BLaER1 treated with 17β-estradiol and CSF1 and Interleukin-3, amounts not matched to agents 10 nM and 100 nM (cell line): Measurements from ENCODE around the gene C15orf62.

Experiments
- H3K27ac ChIP-seq, 11 experiments: shearing (Covaris generic); formaldehyde crosslinking; 2 replicates each; pipeline ENCODE4 v1.8.1; 2022
- H3K27me3 ChIP-seq, 11 experiments: shearing (Covaris generic); formaldehyde crosslinking; 2 replicates each; pipeline ENCODE4 v1.8.1; 2022
- H3K36me3 ChIP-seq, 11 experiments: shearing (Covaris generic); formaldehyde crosslinking; 2 replicates each; pipeline ENCODE4 v1.8.1; 2022
- H3K4me1 ChIP-seq, 10 experiments: shearing (Covaris generic); formaldehyde crosslinking; 2 replicates each; pipeline ENCODE4 v1.8.1; 2022
- H3K4me2 ChIP-seq, 11 experiments: shearing (Covaris generic); formaldehyde crosslinking; 2 replicates each; pipeline ENCODE4 v1.8.1; 2022
- H3K4me3 ChIP-seq, 10 experiments: shearing (Covaris generic); formaldehyde crosslinking; 2 replicates each; pipeline ENCODE4 v1.8.1; 2022
- H3K9ac ChIP-seq, 11 experiments: shearing (Covaris generic); formaldehyde crosslinking; 2 replicates each; pipeline ENCODE4 v1.8.1; 2022
- H3K9me3 ChIP-seq, 11 experiments: shearing (Covaris generic); formaldehyde crosslinking; replicated peaks in 1 of 11; 2 replicates each; pipeline ENCODE4 v1.8.1; 2022
- H4K20me1 ChIP-seq, 11 experiments: shearing (Covaris generic); formaldehyde crosslinking; 2 replicates each; pipeline ENCODE4 v1.8.1; 2022
- Cebpa-rat ChIP-seq, 11 experiments: shearing (Covaris generic); IDR thresholded peaks; 2 replicates each; pipeline ENCODE4 v1.8.1; 2022

The C15orf62 gene

DNA sequence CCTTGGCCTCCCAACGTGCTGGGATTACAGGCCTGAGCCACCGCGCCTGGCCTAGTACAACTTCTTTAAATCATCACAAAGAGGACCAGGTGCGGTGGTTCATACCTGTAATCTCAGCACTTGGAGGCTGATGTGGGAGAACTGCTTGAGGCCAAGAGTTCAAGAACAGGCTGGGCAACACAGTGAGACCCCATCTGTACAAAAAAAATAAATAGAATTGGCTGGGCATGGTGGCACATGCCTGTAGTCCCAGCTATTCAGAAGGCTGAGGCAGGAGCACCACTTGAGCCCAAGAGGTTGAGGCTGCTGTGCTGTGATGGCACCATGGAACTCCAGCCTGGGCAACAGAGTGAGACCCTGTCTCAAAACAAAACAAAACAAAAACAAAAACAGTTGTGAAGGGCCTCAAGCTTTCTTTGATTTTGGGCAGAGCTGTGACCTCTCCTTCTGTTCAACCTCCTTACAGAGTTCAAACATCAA, 20.6 kb upstream of the C15orf62 start:
- Histone ChIP-seq H3K4me2 (no peak overlapping the region), H3K9ac (no peak overlapping the region), H4K20me1 (peaks cover 0 to 62% (median 30%) of the 10 kb centered on the region in 11 experiments; a peak in 15 of 22 replicates), H3K4me1 (peaks cover 33 to 52% (median 47%) of the 10 kb centered on the region in 10 experiments), H3K4me3 (no peak overlapping the region), H3K27ac (no peak overlapping the region), H3K36me3 (peaks cover 42 to 88% (median 67%) of the 10 kb centered on the region in 11 experiments), H3K27me3 (no peaks in the 10 kb centered on the region), H3K9me3 (no peaks in the 10 kb centered on the region)
- TF ChIP-seq Cebpa-rat (IDR thresholded peaks at IDR 0.05), result no peak

DNA sequence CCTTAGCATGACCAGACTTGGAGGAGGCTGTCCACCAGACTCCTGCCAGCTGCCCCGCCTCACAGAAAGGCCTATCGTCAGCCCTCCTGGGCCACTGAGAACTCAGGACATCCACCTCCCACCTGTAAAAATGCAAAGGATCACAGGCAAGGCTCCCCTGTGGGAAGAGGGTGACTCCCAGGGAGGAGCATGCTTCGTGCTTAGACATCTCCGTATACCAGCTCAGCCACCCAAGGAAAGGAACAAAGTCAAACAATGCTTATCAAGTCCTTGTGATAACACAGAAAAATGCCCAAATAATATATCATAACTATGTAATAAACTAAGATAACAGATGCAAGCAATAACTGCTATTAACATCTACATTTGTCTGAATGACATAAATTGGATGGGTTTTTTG, 18.9 kb upstream of the C15orf62 start:
- Histone ChIP-seq H3K4me3 (no peak overlapping the region), H3K9ac (peak overlapping the region in 2 of 11 experiments; percentile 18 to 47; a peak in 1 of 22 replicates), H3K36me3 (peaks cover 42 to 71% (median 57%) of the 10 kb centered on the region in 11 experiments)

DNA sequence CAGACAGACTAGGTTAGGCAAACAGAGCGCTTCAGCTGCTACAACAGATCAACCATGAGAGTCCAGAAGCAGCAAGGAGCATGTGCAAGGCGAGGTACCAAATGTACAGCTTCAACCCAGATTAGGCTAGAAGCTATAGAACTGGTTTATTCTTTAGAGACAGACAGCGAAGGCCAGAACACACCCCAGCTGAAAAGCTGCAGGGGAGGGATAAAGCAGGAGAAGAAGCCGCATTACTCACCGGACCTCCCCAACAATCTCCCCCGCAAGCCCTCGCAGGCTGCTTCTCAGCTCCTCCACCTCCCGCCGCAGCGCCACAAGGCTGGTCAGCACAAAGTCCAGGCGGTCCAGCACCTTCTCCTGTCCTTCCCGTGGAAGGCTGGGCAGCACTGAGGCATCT, 18.0 kb upstream of the C15orf62 start:
- Histone ChIP-seq H3K27ac (no peak overlapping the region), H3K27me3 (no peaks in the 10 kb centered on the region), H3K36me3 (peaks cover 42 to 68% (median 57%) of the 10 kb centered on the region in 11 experiments), H4K20me1 (peaks cover 0 to 42% (median 13%) of the 10 kb centered on the region in 11 experiments; a peak in 15 of 22 replicates), H3K9me3 (no peaks in the 10 kb centered on the region), H3K4me1 (peaks cover 27 to 42% (median 39%) of the 10 kb centered on the region in 10 experiments), H3K4me3 (no peak overlapping the region), H3K4me2 (no peak overlapping the region), H3K9ac (peak overlapping the region in 4 of 11 experiments; percentile 25 to 92 (median 62); a peak in 6 of 22 replicates)
- no peak for TF ChIP-seq Cebpa-rat (IDR thresholded peaks at IDR 0.05)

More for the DNA sequence above, 18.9 kb upstream of the C15orf62 start:
- TF ChIP-seq Cebpa-rat (IDR thresholded peaks at IDR 0.05), result no peak
- Histone ChIP-seq H4K20me1 (peaks cover 0 to 48% (median 19%) of the 10 kb centered on the region in 11 experiments; a peak in 15 of 22 replicates), H3K9me3 (no peaks in the 10 kb centered on the region), H3K4me1 (peaks cover 29 to 44% (median 41%) of the 10 kb centered on the region in 10 experiments), H3K27me3 (no peaks in the 10 kb centered on the region), H3K27ac (no peak overlapping the region), H3K4me2 (no peak overlapping the region)

DNA sequence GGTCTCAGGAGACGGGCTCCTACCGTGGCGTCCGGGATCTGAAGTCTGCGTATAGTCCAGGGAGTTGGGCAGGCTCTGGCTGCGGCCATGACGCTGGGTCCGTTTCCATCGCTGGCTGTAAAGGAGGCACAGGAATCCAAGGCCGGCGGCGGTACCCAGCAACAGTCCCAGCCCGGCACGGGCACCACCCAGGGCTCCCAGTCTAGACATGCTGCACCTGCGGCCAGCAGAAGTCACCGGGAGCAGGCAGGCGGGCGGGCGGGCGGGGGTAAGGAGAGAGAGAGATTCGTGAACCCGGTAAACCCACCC, 15.3 kb upstream of the C15orf62 start:
- no peak for TF ChIP-seq Cebpa-rat (IDR thresholded peaks at IDR 0.05)
- H3K4me1 ChIP-seq, result peaks cover 16 to 49% (median 40%) of the 10 kb centered on the region in 10 experiments
- peak overlapping the region; percentile 82 to 93 (median 87) for H3K9ac ChIP-seq
- H3K27ac ChIP-seq, result peak overlapping the region; percentile 21 to 95 (median 90); a peak in 21 of 22 replicates
- peak overlapping the region; percentile 75 to 98 (median 95) for H3K4me2 ChIP-seq
- H3K9me3 ChIP-seq, result no peaks in the 10 kb centered on the region
- peaks cover 24 to 40% (median 35%) of the 10 kb centered on the region in 11 experiments for H3K36me3 ChIP-seq
- H3K27me3 ChIP-seq, result no peaks in the 10 kb centered on the region
- H3K4me3 ChIP-seq, result peak overlapping the region; percentile 79 to 99 (median 96)
- peaks cover 0 to 26% (median 0%) of the 10 kb centered on the region in 11 experiments; a peak in 7 of 22 replicates for H4K20me1 ChIP-seq

DNA sequence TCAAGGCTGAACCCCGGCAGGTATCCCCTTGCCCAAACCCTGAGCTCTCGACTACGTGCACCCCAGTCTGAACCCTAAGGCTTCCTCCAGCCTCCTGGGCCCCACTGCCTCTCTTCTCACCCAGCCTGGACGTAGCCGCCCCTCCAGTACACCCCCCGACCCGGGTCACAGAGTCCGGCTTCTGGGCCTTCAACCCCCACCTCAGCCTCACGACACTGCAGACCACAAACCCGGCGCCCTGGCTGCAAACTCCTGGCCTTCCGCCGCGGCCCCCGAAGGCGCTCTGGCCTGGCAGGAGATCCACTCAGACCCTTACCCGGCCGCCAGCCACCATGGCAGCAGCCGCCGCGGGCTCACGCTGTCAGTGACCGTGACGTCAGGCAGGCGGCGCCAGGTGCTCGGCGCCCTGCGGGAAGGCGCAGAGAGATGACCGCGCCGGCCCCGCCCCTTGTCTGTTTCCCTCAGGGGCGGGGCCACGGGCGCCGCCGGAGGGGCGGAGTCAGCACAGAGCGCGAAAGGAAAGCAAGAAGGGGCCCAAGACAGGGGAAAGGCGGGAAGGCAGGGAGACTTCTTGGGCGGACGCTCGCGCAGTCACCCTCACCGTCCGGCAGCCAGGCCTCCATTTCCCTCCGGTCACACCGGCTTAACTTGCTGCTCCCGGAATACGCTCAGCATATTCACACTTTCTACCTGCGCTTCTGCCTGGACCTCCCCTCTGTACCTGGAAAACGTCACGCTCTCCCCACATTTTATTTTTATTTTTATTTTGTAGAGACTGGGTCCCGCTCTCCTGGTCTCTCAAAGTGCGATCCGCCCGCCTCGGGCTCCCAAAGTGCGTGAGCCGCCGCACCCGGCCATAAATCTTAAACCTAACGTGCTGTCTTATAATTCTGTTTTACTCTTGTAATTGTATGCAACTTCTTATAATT, 14.6 kb upstream of the C15orf62 start, which contains the start of gene RMDN3:
Gene RMDN3, minus strand, starts transcription at position 372 of the 929 bp plus-strand sequence. CDS start 471 bp downstream, outside the sequence.
- Histone ChIP-seq H3K4me3 (peak within 1 kb of the TSS; percentile 79 to 99 (median 96)), H3K9me3 (no peaks in the 10 kb centered on the region), H3K27me3 (no peaks in the 10 kb centered on the region), H3K36me3 (peaks cover 19 to 35% (median 29%) of the 10 kb centered on the region in 11 experiments), H3K27ac (peak within 1 kb of the TSS; percentile 63 to 95 (median 90); a peak in 21 of 22 replicates), H3K9ac (peak within 1 kb of the TSS; percentile 82 to 93 (median 87)), H3K4me2 (peak within 1 kb of the TSS; percentile 75 to 98 (median 95)), H3K4me1 (peaks cover 16 to 53% (median 40%) of the 10 kb centered on the region in 10 experiments), H4K20me1 (peaks cover 0 to 26% (median 0%) of the 10 kb centered on the region in 11 experiments; a peak in 7 of 22 replicates)
- TF ChIP-seq Cebpa-rat (IDR thresholded peaks at IDR 0.05), result no peak

DNA sequence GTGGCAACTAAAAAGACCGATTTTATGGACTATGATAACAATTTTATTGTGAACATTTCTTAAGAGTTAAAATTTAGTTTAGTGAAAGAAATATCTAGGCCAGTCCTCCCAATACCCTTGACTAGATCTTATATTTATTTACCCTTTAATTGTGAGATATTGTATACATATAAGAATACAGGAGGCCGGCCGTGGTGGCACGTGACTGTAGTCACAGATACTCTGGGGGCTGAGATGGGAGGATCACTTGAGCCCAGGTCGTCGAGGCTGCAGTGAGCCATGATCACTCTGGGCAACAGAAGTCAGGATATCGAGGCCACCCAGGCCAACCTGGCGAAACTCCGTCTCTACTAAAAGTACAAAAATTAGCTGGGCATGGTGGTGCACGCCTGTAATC, 14.0 kb upstream of the C15orf62 start:
- H3K4me1 ChIP-seq, result peaks cover 16 to 56% (median 40%) of the 10 kb centered on the region in 10 experiments
- peak overlapping the region; percentile 75 to 98 (median 92) for H3K4me2 ChIP-seq
- no peaks in the 10 kb centered on the region for H3K27me3 ChIP-seq
- peak overlapping the region; percentile 82 to 93 (median 87) for H3K9ac ChIP-seq
- no peaks in the 10 kb centered on the region for H3K9me3 ChIP-seq
- H3K36me3 ChIP-seq, result peaks cover 14 to 28% (median 23%) of the 10 kb centered on the region in 11 experiments
- peak overlapping the region; percentile 79 to 99 (median 96) for H3K4me3 ChIP-seq
- no peak for TF ChIP-seq Cebpa-rat (IDR thresholded peaks at IDR 0.05)
- peak overlapping the region; percentile 63 to 95 (median 90); a peak in 21 of 22 replicates for H3K27ac ChIP-seq
- peaks cover 0 to 24% (median 0%) of the 10 kb centered on the region in 11 experiments; a peak in 7 of 22 replicates for H4K20me1 ChIP-seq

DNA sequence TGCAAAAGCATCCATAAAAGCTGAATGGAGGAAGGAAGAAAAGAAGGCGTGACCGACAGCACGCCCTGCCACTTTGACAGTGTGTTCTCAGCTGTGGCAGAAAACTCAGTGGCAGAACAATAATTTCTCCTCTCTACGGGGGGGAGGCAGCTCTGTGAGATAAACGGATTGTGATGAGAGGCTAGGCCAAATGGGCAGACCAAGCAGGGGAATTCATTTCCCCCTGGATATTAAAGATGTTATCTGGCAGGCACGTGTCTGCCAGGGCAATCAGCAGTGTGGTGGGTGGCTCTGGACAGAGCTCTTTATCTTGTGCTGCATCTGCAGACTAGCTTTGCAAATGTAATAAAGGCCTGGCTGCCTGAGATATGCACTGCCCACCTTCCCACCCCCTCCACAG, 12.8 kb upstream of the C15orf62 start:
- Histone ChIP-seq H3K9me3 (no peaks in the 10 kb centered on the region), H3K4me2 (peak overlapping the region in 9 of 11 experiments; percentile 2 to 48 (median 19); a peak in 11 of 22 replicates), H3K27ac (peak overlapping the region in 2 of 11 experiments; percentile 12 to 24; a peak in 2 of 22 replicates), H3K4me3 (no peak overlapping the region), H4K20me1 (peaks cover 0 to 17% (median 0%) of the 10 kb centered on the region in 11 experiments; a peak in 6 of 22 replicates), H3K36me3 (peaks cover 3 to 17% (median 11%) of the 10 kb centered on the region in 11 experiments; a peak in 21 of 22 replicates), H3K27me3 (no peaks in the 10 kb centered on the region), H3K9ac (peak overlapping the region in 4 of 11 experiments; percentile 7 to 57 (median 28); a peak in 3 of 22 replicates), H3K4me1 (peaks cover 16 to 56% (median 40%) of the 10 kb centered on the region in 10 experiments)
- TF ChIP-seq Cebpa-rat (IDR thresholded peaks at IDR 0.05), result no peak

DNA sequence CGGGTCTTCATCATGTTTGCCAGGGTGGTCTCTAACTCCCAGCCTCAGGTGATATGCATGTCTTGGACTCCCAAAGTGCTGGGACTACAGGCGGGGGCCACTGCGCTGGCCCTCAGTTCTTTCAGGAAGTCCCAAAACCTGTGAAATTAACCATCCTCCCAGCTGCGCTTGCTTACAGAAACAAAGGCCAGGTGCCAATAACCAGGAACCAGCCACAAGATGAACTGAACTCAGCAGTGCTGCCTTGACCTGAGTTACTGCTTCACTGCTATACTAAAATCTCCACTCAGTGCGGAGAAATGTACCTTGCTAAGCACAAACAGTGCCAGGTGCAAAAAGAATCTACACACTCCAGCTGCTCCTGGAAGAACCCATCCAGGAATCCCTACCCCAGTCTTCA, 9.8 kb upstream of the C15orf62 start:
- Histone ChIP-seq H3K4me1 (peaks cover 26 to 62% (median 42%) of the 10 kb centered on the region in 10 experiments), H4K20me1 (0 out of 22 replicates have a peak, but pooled peaks cover 0 to 3% (median 0%) of the 10 kb centered on the region in 11 experiments), H3K9ac (no peak overlapping the region), H3K27ac (no peak overlapping the region), H3K4me2 (peak overlapping the region in 2 of 11 experiments; percentile 12 to 25; a peak in 2 of 22 replicates), H3K36me3 (no peaks in the 10 kb centered on the region), H3K27me3 (peaks cover 0 to 22% (median 6%) of the 10 kb centered on the region in 11 experiments; a peak in 9 of 22 replicates), H3K9me3 (no peaks in the 10 kb centered on the region), H3K4me3 (no peak overlapping the region)
- no peak for TF ChIP-seq Cebpa-rat (IDR thresholded peaks at IDR 0.05)
